ENCODE data around the gene ARSA. TPM values are rescaled to one million over a fixed set of nuclear protein-coding genes. Genes with fewer than 3 reads are reported as not detected.

The ARSA gene
- total RNA-seq, 1 experiment from 2014 or later, result 16.4 TPM

DNA sequence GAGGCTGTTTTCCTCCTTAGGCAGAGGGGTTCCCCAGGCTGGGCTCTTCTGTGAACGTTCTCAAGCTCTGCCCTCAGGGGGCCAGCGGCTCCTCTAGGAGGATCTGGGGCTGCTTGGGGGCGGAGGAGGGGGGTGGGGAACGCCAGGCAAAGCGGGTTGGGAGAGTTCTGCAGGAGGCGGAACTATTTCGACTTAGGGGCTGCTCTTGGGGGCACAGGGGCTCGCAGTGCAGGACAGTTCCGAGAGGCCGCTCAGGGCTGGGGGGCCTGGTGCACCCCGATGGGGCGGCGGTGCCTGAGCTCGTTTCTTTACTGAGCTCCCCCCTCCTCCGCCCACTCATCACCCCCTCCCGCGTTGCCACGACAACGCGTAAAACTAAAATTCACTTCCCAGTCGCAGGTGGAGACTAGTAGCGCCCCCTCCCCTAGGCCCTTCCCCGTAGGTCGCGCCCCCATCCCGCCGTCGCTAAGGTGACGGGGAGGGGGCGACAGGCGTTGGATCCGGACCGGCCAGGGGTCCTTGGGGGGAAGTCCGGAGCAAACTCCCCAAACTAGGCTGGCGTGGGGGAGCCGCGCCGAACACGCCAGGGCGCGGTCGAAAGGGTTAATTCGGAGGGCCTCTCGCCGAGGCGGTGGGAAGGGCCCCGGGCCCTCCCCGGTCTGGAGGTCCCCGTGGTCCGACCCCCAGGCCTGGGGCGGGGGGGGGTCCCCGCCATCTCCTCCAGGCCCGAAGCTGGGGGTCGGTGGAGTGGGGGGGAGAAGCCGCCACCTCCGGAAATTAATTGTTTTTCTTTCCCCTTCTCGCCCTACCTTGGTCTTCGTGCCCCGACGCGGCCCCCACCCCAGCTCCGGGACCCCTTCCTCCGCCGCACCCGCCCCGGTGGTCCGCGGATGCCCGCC is 45.5 kb upstream of the ARSA start:
- intact Hi-C loops (cut with micrococcal nuclease), result no loop called here
- ChIA-PET RAD21 (ENCODE audit: low non-redundant PET in 1 of 2, low total read pairs in 2 of 2, uncharacterized antibody in 2 of 2, unreplicated experiment in 2 of 2) (no interaction called here), CTCF (no interaction called here), POLR2A (no interaction called here)
- Histone ChIP-seq H3K4me2 (ENCODE audit: low read length) (peak overlapping the region; percentile 35; the same call in 1 of the 2 replicates), H3K4me1 (ENCODE audit: control insufficient read depth in 1 of 2, insufficient read depth in 2 of 2, low read length in 2 of 2) (peaks cover 0 to 25% of the 10 kb centered on the region in 2 experiments; a peak in 3 of 4 replicates), H3K9me3 (ENCODE audit: control insufficient read depth in 1 of 2, insufficient read depth in 1 of 2, low read depth in 1 of 2, low read length in 2 of 2) (no peaks in the 10 kb centered on the region), H2AFZ (ENCODE audit: low read depth, low read length, poor library complexity, severe bottlenecking) (no peak overlapping the region), H4K20me1 (ENCODE audit: insufficient read depth) (no peaks in the 10 kb centered on the region), H3K9ac (ENCODE audit: low read length) (no peak overlapping the region), H3K27ac (ENCODE audit: low read depth, low read length) (no peak overlapping the region), H3K27me3 (ENCODE audit: insufficient read depth, low read length) (no peaks in the 10 kb centered on the region), H3K79me2 (ENCODE audit: insufficient read depth, low read length) (peaks cover 5% of the 10 kb centered on the region; the same call in 1 of the 2 replicates), H3K36me3 (ENCODE audit: control insufficient read depth in 1 of 2, insufficient read depth in 2 of 2, low read length in 2 of 2) (no peaks in the 10 kb centered on the region), H3K9me2 (ENCODE audit: insufficient read depth) (no peaks in the 10 kb centered on the region), H3K4me3 (replicated peaks in 1 of 2; ENCODE audit: low read depth in 1 of 2, low read length in 2 of 2) (peak overlapping the region in 1 of 2 experiments; percentile 9; a peak in 2 of 4 replicates)
- TF ChIP-seq EZH2phosphoT487 (IDR thresholded peaks at IDR 0.05; ENCODE audit: borderline replicate concordance), result no peak
- no peak for TF ChIP-seq FOSL1 (IDR thresholded peaks at IDR 0.05; ENCODE audit: low read depth)
- no peak for TF ChIP-seq ZNF274 (IDR thresholded peaks at IDR 0.05; ENCODE audit: low read depth, low read length)
- no peak for TF ChIP-seq ZBTB33 (IDR thresholded peaks at IDR 0.05; ENCODE audit: extremely low read depth, insufficient replicate concordance, low read length)
- TF ChIP-seq, protein P1, sequence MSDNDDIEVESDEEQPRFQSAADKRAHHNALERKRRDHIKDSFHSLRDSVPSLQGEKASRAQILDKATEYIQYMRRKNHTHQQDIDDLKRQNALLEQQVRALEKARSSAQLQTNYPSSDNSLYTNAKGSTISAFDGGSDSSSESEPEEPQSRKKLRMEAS (IDR thresholded peaks at IDR 0.05), result no peak
- no peak for TF ChIP-seq EGR1 (IDR thresholded peaks at IDR 0.05; ENCODE audit: low read depth)
- no peak for TF ChIP-seq RAD21 (IDR thresholded peaks at IDR 0.05; ENCODE audit: low read depth)
- TF ChIP-seq ATF3 (IDR thresholded peaks at IDR 0.05), result no peak
- no peak for TF ChIP-seq CTCF (IDR thresholded peaks at IDR 0.05 in 2 of 3, conservative IDR thresholded peaks at IDR 0.05 in 1 of 3; ENCODE audit: borderline replicate concordance in 1 of 3, insufficient read depth in 1 of 3, low read depth in 2 of 3, low read length in 2 of 3)
- TF ChIP-seq ZFX (IDR thresholded peaks at IDR 0.05), result no peak; the same call in 1 of the 2 replicates
- TF ChIP-seq POLR2A (IDR thresholded peaks at IDR 0.05; ENCODE audit: borderline replicate concordance, extremely low read depth, insufficient read depth, insufficient read length), result no peak
- no peak for TF ChIP-seq YY1 (IDR thresholded peaks at IDR 0.05; ENCODE audit: extremely low read depth, insufficient replicate concordance, low read depth, low read length)
- TF ChIP-seq TCF7L2 (IDR thresholded peaks at IDR 0.05; ENCODE audit: borderline replicate concordance, extremely low read depth, insufficient read depth, insufficient read length), result no peak
- TF ChIP-seq SRF (IDR thresholded peaks at IDR 0.05; ENCODE audit: low read depth), result no peak
- no peak for TF ChIP-seq CBX3 (IDR thresholded peaks at IDR 0.05; ENCODE audit: low read depth)
- no TSS peak for BruUV-seq (replicated peaks)
- ATAC-seq (no peak), DNase-seq (ENCODE audit: low read depth, low spot score) (no peak)
